Ectodermal cell (in vitro differentiated cells): Measurements from ENCODE around the gene SLC1A2.

Experiments used
- H3K27ac ChIP-seq: 2 replicates; pipeline ENCODE4 v1.7.0; 2013; ENCODE audit warnings: mild to moderate bottlenecking, low read depth, low read length; ENCODE audit not compliant: insufficient read depth, poor library complexity, severe bottlenecking
- H3K27me3 ChIP-seq: 2 replicates; pipeline ENCODE4 v1.7.0; 2013; ENCODE audit warnings: mild to moderate bottlenecking, low read length; ENCODE audit not compliant: insufficient read depth, control insufficient read depth, poor library complexity, severe bottlenecking
- H3K36me3 ChIP-seq: one replicate; pipeline ENCODE4 v1.7.0; 2013; ENCODE audit warnings: low read length; ENCODE audit not compliant: control insufficient read depth, insufficient read depth
- H3K4me1 ChIP-seq: one replicate; pipeline ENCODE4 v1.7.0; 2013; ENCODE audit warnings: low read length; ENCODE audit not compliant: control insufficient read depth, insufficient read depth
- H3K4me3 ChIP-seq: 2 replicates; pipeline ENCODE4 v1.7.0; 2013; ENCODE audit warnings: low read depth, low read length, control low read depth; ENCODE audit not compliant: insufficient read depth
- H3K9me3 ChIP-seq: 2 replicates; pipeline ENCODE4 v1.7.0; 2013; ENCODE audit warnings: mild to moderate bottlenecking, low read length, moderate library complexity; ENCODE audit not compliant: control insufficient read depth
- WGBS, 2 experiments: methylation state at CpG; one replicate each; pipeline ENCODE4 v1.1.7; 2013; ENCODE audit warnings: missing lambda C conversion rate in 2 of 2; 5-methylcytosine and 5-hydroxymethylcytosine counted together

SLC1A2 gene

DNA sequence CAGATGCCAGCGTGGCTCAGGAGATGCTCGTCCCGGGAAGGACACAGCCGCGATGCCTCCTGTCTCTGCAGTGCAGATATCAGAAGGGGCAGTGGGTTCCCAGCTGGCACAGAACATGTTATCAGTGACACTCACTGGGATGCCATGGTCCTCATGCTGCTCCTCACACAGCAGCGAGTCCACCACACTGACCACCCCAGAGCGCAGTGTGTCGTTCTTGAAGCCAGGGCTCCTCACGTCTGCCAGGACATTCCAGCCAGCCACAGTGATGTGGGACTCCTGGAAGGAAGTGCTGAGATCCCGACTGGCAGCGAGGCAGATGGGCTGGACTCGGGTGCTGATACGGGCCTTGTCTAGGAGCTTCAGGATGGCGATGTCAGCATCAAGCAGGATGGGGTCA lies 13.1 kb upstream of the SLC1A2 start:
- Histone ChIP-seq H3K27me3 (no peaks in the 10 kb centered on the region), H3K36me3 (peaks cover 31% of the 10 kb centered on the region), H3K27ac (no peak overlapping the region), H3K4me1 (no peaks in the 10 kb centered on the region), H3K4me3 (no peak overlapping the region), H3K9me3 (no peaks in the 10 kb centered on the region)
- WGBS, 2 experiments: 95 to 96% methylated on average over 14 of the region's 14 CpGs

DNA sequence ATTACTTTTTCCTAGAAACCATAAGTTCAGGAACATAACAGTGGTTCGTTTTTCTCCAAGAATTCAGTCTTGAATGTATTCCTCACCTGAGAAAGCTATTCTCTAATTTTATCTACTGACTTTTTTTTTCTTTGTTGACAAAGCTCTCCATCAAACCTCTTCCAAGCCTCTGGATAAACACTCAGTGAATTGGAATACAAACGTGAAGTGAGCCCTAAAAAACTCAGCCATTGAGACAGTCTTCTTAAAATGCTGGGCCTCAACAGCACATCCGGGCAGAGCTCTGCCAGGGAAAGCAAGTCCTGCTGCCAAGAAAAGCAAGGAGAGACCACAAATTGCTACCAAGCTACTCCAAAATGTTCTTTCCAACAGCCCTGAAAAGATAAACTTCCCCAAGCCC lies 7.7 kb upstream of the SLC1A2 start:
- Histone ChIP-seq H3K4me3 (no peak overlapping the region), H3K27me3 (peaks cover 12% of the 10 kb centered on the region), H3K36me3 (peaks cover 16% of the 10 kb centered on the region), H3K9me3 (no peaks in the 10 kb centered on the region), H3K4me1 (no peaks in the 10 kb centered on the region), H3K27ac (no peak overlapping the region)
- WGBS, 2 experiments: 86 to 92% methylated on average over 3 of the region's 3 CpGs

DNA sequence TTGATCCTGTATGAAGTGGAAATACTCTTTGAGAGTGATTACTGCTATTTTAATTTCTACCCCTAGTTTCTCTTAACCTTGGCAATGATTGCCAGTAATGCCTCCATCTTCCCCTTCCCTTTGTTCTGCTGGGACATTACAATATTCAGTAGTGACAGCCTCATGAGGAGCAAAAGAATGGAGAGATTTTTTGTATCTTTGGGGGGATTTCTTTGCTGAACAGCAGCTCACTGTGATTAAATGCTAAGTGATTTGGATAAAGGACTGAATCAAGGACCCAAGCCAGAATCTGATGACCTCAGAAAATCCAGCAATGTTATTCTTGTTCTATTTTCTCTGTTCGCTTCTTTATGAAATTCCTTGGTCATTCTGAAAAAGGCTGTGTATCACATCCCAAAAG lies 7.0 kb upstream of the SLC1A2 start:
- WGBS, 2 experiments: 93% methylated on average over 1 of the region's 1 CpG; no CpG with 5 or more reads in 1 of the 2 experiments
- no peak overlapping the region for H3K4me3 ChIP-seq
- H3K9me3 ChIP-seq: no peaks in the 10 kb centered on the region
- H3K27me3 ChIP-seq: peaks cover 20% of the 10 kb centered on the region
- H3K27ac ChIP-seq: no peak overlapping the region
- H3K36me3 ChIP-seq: peaks cover 9% of the 10 kb centered on the region
- H3K4me1 ChIP-seq: no peaks in the 10 kb centered on the region

DNA sequence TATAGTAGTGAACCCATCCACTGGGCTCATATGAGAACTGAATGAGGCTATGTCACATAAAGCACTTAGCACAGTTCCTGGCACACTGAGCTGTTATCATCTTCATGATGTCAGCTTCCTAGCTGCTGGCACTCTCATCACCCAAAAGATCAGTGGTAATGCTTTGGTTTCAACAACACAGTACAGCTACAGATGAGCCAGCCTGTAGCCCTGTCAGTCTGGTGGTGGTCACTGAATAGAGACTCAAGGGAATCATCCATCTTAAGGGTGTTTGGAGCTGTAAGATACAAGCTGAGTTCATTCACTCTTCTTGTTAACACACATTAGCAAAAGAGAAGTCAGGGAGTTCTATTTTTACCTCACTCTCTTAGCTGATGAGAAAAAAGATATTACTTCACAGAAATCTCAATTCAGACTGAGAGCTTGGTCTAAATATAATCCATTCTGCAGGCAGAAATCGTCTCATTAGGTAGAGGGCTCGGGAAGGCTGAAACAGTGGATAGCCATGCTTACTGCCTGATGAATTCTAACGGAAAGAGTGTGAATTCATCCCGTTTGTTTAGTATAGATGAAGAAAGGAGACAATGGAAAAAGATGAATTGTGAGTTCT lies 6.3 kb upstream of the SLC1A2 start:
- Histone ChIP-seq H3K27ac (no peak overlapping the region), H3K4me1 (no peaks in the 10 kb centered on the region), H3K9me3 (no peaks in the 10 kb centered on the region), H3K4me3 (no peak overlapping the region), H3K27me3 (peaks cover 26% of the 10 kb centered on the region), H3K36me3 (peaks cover 3% of the 10 kb centered on the region)
- 89 to 92% methylated on average over 4 of the region's 4 CpGs for WGBS, 2 experiments

DNA sequence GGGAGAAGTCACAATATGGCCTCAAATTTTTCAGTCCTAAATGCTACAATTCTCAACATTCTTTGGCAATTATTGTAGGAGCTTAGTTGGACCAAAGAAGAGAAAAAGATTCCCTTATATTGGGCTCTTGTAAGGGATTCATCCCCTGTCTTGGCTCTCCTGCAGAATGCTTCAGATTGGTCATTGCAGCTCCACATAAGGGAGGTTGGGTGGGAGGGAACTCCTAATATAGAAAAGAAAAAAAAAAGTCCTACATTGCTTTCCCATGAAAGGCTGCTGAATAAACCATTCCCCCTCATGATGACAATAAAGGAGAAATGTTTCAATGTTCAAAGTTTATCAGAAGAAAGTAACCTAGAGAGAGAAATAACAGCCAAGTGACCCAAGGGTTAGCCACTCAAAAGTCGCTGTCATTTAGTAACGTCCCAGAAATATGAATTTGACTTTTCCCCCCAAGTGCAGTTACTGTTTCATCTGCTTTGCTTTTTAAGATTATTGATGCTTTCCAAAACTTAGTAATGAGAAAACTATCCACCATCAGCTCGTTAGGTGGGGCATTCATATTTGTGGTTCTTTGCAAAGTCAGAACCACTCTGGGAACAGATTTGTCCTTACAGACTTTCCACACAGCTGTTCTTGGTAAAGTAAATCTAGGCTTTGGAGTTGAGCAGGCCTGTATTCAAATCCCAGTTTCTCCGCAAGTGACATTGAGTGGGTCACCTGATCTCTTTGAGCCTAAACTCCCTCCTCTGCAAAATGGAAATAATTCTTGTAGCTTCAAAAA lies 5.0 kb upstream of the SLC1A2 start:
- H3K4me3 ChIP-seq: no peak overlapping the region
- H3K27ac ChIP-seq: no peak overlapping the region
- H3K4me1 ChIP-seq: peaks cover 7% of the 10 kb centered on the region
- peaks cover 40% of the 10 kb centered on the region for H3K27me3 ChIP-seq
- H3K36me3 ChIP-seq: no peaks in the 10 kb centered on the region
- no peaks in the 10 kb centered on the region for H3K9me3 ChIP-seq
- 77 to 82% methylated on average over 4 of the region's 4 CpGs for WGBS, 2 experiments

DNA sequence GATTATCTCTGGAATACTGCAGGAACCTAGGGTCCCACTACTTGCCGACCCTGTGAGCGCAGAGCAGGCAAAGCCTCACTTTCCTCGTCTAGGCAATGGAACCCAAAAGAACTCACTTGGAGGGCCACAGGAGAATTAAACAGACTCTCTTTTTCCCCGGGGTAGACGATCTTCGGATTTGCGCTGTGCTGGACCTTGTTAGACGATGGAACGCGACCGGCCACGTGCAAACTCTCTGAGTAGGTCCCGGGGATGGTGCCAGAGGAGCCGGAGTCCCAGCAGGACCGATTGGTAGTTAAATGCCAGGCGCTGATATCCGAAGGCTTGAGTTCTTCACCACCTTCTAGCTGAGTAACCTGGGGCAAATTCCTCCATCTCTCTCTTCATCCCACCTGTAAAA lies 1.0 kb upstream of the SLC1A2 start:
- peak overlapping the region; percentile 43 for H3K4me3 ChIP-seq
- H3K27ac ChIP-seq: no peak overlapping the region
- peaks cover 7% of the 10 kb centered on the region for H3K4me1 ChIP-seq
- no peaks in the 10 kb centered on the region for H3K36me3 ChIP-seq
- no peaks in the 10 kb centered on the region for H3K9me3 ChIP-seq
- peaks cover 77% of the 10 kb centered on the region for H3K27me3 ChIP-seq
- WGBS, 2 experiments: 9 to 11% methylated on average over 17 of the region's 17 CpGs

DNA sequence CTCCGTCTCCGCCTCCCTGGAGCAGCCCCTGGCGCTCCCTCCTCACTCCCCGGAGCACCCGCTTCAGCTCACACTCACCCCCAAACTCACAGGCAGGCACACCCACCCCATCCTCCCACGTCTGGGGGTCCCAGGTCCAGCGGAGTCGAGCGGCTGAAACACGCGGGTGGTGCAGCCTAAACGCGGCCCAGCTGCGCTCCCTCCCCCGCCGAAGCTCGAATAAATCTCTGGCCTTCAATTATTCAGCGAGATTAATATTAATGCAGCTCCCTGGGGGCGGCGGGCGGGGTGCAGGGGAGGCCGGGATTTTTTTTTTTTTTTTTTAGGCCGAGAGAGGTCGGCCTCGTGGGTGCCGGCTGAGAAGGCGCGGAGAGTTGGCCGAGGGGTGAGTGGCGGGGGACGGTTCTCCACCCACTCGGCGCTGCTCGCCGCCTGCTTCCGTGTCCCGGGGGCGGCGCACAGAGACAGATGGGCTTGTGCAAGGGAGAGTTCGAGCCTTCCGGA lies 524 bp upstream of the SLC1A2 start:
- peak overlapping the region; percentile 43 for H3K4me3 ChIP-seq
- H3K27ac ChIP-seq: no peak overlapping the region
- H3K27me3 ChIP-seq: peaks cover 82% of the 10 kb centered on the region
- H3K36me3 ChIP-seq: no peaks in the 10 kb centered on the region
- WGBS, 2 experiments: 1 to 2% methylated on average over 41 of the region's 41 CpGs
- H3K9me3 ChIP-seq: no peaks in the 10 kb centered on the region
- H3K4me1 ChIP-seq: peaks cover 7% of the 10 kb centered on the region

DNA sequence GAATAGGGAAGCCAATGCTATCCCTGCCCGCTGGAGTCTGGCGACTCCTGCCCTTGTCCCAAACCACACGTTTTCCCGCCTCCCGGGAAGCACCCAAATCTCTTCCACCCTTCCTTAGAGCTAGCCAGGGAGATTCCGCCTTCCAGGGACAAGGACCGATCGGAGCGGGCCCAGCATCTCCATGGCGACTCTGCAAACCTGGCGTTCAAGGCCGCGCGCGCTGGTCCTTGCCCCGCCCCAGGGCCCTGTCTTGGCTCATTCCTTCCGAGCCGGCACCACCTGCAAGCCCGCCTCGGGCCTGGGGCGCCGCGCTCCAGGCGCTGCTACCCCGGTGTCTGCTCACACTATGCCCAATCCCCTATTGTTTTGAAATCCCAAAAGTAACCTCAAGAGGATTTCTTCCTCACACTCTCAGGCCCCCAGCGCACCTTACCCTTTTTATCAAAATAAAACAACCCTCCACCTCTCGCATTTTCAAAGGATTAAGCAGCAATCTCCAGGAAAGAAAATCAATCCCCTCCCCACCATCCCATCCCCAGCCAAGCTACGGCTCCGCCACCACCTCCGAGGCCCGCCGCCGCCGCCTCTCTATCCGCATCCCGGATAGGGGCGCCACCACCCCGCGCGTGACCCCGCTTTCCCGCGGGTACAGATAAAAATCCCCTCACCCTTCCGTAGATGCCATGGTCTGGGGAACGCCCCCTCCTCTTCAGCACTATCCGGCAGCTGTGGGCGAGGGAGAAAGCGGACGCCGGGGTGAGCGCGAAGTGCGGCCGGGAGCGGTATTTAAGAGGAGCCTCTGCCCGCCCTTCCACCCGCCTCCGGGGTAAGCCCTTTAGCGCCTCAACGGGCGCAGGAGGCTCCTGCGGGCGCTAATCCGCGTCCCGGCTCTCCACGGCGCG lies 825 bp downstream of the SLC1A2 start:
- Histone ChIP-seq H3K4me3 (peak overlapping the region; percentile 43), H3K36me3 (no peaks in the 10 kb centered on the region), H3K9me3 (no peaks in the 10 kb centered on the region), H3K4me1 (peaks cover 7% of the 10 kb centered on the region), H3K27me3 (peaks cover 83% of the 10 kb centered on the region), H3K27ac (no peak overlapping the region)
- 0% methylated on average over 69 of the region's 69 CpGs for WGBS, 2 experiments

DNA sequence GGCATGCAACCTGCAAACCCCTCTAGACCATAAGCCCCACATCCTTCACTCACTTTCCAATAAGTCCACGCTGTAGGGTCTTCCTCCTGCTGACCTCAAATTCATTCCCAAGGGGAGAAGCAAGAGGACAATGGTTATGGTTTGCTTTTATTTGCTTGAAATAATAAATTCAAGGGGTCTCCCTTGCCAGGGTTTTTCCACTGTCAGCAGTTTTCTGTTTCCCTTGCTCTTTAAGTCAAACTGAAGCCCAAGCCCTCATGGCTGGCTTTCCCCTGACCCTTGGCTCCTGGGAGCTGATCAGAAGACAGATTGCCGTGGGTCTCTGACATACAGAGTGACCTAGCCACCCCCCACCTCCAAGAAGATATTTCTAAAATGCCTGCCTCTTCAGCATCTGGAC lies 3.9 kb downstream of the SLC1A2 start:
- Histone ChIP-seq H3K9me3 (no peaks in the 10 kb centered on the region), H3K36me3 (no peaks in the 10 kb centered on the region), H3K4me1 (peaks cover 6% of the 10 kb centered on the region), H3K27ac (no peak overlapping the region), H3K4me3 (no peak overlapping the region), H3K27me3 (peaks cover 55% of the 10 kb centered on the region)
- WGBS, 2 experiments: 82 to 86% methylated on average over 1 to 2 of the region's 2 CpGs

DNA sequence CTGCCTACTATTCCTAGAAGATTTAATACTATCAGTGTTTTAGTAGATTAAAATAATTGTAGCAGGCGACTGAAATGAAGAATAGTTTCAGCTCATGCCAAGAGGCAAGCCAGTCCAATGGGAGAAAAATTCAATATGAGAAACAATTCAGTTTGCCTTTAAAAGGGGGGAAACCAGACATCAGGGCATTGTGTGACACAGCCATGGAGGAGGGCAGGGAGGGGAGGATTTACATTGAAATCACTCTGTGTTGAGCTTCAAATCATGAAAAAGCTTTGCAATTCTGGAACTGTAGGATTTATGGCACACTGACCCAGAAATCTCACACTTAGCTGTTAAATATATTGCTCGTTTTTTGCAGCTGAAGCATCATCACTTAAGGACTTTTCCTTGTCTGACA lies 4.6 kb downstream of the SLC1A2 start:
- no peak overlapping the region for H3K27ac ChIP-seq
- peaks cover 48% of the 10 kb centered on the region for H3K27me3 ChIP-seq
- no peaks in the 10 kb centered on the region for H3K36me3 ChIP-seq
- H3K4me1 ChIP-seq: no peaks in the 10 kb centered on the region
- H3K9me3 ChIP-seq: no peaks in the 10 kb centered on the region
- 75 to 84% methylated on average over 2 of the region's 2 CpGs for WGBS, 2 experiments
- H3K4me3 ChIP-seq: no peak overlapping the region
